Common myeloid progenitor, CD34-positive (primary cell): ENCODE measurements around the gene VWA5B1.

Experiments used
- CTCF ChIA-PET: fragments of 350-600 bp; sonication (Branson Sonifier 250); formaldehyde crosslinking; loops from one replicate; lab custom pipeline; 2021; ENCODE audit warnings: antibody characterized with exemption; lab: Charles Lee
- POLR2A ChIA-PET: fragments of 350-600 bp; sonication (Branson Sonifier 250); formaldehyde crosslinking; loops from one replicate; lab custom pipeline; 2021; ENCODE audit warnings: antibody characterized with exemption; lab: Charles Lee
- DNase-seq, 3 donors: peaks; one replicate each; pipeline versions ENCODE4 v3.0.0 to v3.0.0-alpha.2; 2013
- H3K27ac ChIP-seq, 2 experiments: 1 replicate in 1 of 2; 2 replicates in 1 of 2; pipeline ENCODE4 v1.7.0; 2013; ENCODE audit warnings: inconsistent platforms in 2 of 2, low read length in 2 of 2, mild to moderate bottlenecking in 2 of 2, low read depth in 1 of 2, moderate library complexity in 1 of 2; ENCODE audit not compliant: severe bottlenecking in 2 of 2, insufficient read depth in 1 of 2, poor library complexity in 1 of 2
- H3K27me3 ChIP-seq, 5 experiments: replicated peaks in 2 of 5; 1 replicate in 3 of 5; 2 replicates in 2 of 5; pipeline versions ENCODE4 v1.6.1 to v1.7.0; 2013; ENCODE audit warnings: low read length in 4 of 5, mild to moderate bottlenecking in 2 of 5, moderate library complexity in 2 of 5, inconsistent platforms in 1 of 5; ENCODE audit not compliant: insufficient read depth in 5 of 5, control insufficient read depth in 4 of 5
- H3K36me3 ChIP-seq, 4 experiments: 1 replicate in 2 of 4; 2 replicates in 2 of 4; pipeline versions ENCODE4 v1.6.1 to v1.7.0; 2013; ENCODE audit warnings: low read length in 3 of 4, control low read depth in 1 of 4, mild to moderate bottlenecking in 1 of 4; ENCODE audit not compliant: control insufficient read depth in 4 of 4, insufficient read depth in 4 of 4
- H3K4me1 ChIP-seq, 4 experiments: 1 replicate in 3 of 4; 2 replicates in 1 of 4; pipeline versions ENCODE4 v1.6.1 to v1.7.1; 2013; ENCODE audit warnings: low read length in 3 of 4, mild to moderate bottlenecking in 3 of 4, control low read depth in 1 of 4, inconsistent platforms in 1 of 4, moderate library complexity in 1 of 4; ENCODE audit not compliant: control insufficient read depth in 4 of 4, insufficient read depth in 4 of 4; ENCODE audit errors: control extremely low read depth in 1 of 4
- H3K4me3 ChIP-seq, 7 experiments: 1 replicate in 4 of 7; 2 replicates in 3 of 7; pipeline versions ENCODE4 v1.5.1 to v1.7.0; 2013; ENCODE audit warnings: mild to moderate bottlenecking in 7 of 7, low read length in 6 of 7, moderate library complexity in 6 of 7, inconsistent platforms in 2 of 7, low read depth in 2 of 7, control low read depth in 1 of 7; ENCODE audit not compliant: insufficient read depth in 4 of 7, control insufficient read depth in 1 of 7; ENCODE audit errors: extremely low read depth in 1 of 7
- H3K9me3 ChIP-seq, 5 experiments: 1 replicate in 4 of 5; 2 replicates in 1 of 5; pipeline versions ENCODE4 v1.6.1 to v1.7.1; 2013; ENCODE audit warnings: low read length in 4 of 5, mild to moderate bottlenecking in 2 of 5, inconsistent platforms in 1 of 5, low read depth in 1 of 5, moderate library complexity in 1 of 5; ENCODE audit not compliant: control insufficient read depth in 4 of 5, insufficient read depth in 2 of 5; ENCODE audit errors: control extremely low read depth in 1 of 5
- WGBS: methylation state at CpG from one replicate; pipeline ENCODE4 v1.1.5; 2013; ENCODE audit not compliant: insufficient coverage; 5-methylcytosine and 5-hydroxymethylcytosine counted together

Gene VWA5B1

DNA sequence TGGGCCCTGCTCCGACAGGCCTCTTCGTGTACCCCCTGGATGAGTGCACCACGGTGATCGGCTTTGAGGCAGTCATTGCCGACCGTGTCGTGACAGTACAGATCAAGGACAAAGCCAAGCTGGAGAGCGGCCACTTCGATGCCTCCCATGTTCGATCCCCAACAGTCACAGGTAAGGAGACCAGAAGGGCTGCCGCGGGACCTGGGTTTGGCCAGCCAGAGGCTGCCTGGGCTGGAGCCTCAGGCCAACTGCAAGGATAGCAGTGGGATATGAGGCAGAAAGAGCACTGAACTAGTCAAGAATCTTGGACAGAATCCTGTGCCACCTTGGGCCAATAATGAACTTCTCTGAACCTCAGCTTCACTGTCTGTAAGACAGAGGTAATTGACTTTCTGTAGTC is 22.1 kb downstream of the VWA5B1 start:
- Histone ChIP-seq H3K4me1 (no peaks in the 10 kb centered on the region), H3K27ac (no peak overlapping the region), H3K9me3 (no peaks in the 10 kb centered on the region), H3K27me3 (peaks cover 0 to 8% (median 2%) of the 10 kb centered on the region in 5 experiments), H3K36me3 (no peaks in the 10 kb centered on the region), H3K4me3 (no peak overlapping the region)
- 93% methylated on average over 12 of the region's 12 CpGs for WGBS
- ChIA-PET CTCF (no interaction called here), POLR2A (no interaction called here)
- no peak for DNase-seq

- ChIA-PET CTCF (interaction anchor here (0.6 kb wide), 2 partner anchors 9 to 77 kb away, joined by 3 to 4 read pairs; no protein-coding TSS in a partner anchor), POLR2A (no interaction called here)
- Histone ChIP-seq H3K36me3 (no peaks in the 10 kb centered on the region), H3K27me3 (peaks cover 0 to 38% (median 4%) of the 10 kb centered on the region in 5 experiments), H3K27ac (no peak overlapping the region), H3K4me3 (no peak overlapping the region), H3K9me3 (no peaks in the 10 kb centered on the region), H3K4me1 (no peaks in the 10 kb centered on the region)
- DNase-seq: no peak
- WGBS: 95% methylated on average over 11 of the region's 11 CpGs
These were observed 26.8 kb downstream of the VWA5B1 start for GRCh38 chr1:20317471-20317870.

GRCh38 chr1:20318521-20318920 is 27.8 kb downstream of the VWA5B1 start:
- H3K4me1 ChIP-seq: no peaks in the 10 kb centered on the region
- CTCF ChIA-PET: no interaction called here
- H3K9me3 ChIP-seq: no peaks in the 10 kb centered on the region
- 91% methylated on average over 9 of the region's 14 CpGs for WGBS
- POLR2A ChIA-PET: no interaction called here
- H3K4me3 ChIP-seq: no peak overlapping the region
- DNase-seq: no peak
- no peak overlapping the region for H3K27ac ChIP-seq
- H3K27me3 ChIP-seq: peaks cover 0 to 48% (median 4%) of the 10 kb centered on the region in 5 experiments
- no peaks in the 10 kb centered on the region for H3K36me3 ChIP-seq

DNA sequence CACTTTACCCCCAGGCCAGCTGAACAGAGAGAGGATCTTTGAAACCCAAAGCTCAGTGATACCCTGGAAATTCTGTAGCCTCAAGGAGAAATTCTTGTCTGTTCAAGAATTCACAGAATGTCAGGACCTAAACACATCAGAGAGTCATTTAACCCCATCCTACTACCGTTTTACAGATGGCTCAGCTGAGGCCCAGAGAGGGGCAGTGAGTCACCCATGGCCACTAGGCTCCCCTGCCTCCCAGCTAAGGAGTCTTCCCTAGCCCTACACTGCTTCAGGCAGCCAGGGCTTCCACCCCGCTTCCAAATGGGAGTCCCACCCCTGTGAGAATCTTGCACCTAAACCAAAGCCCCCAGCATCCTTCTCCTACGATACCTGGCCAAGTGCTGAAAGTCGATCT is 28.3 kb downstream of the VWA5B1 start:
- no peak overlapping the region for H3K4me3 ChIP-seq
- H3K27ac ChIP-seq: no peak overlapping the region
- H3K27me3 ChIP-seq: peaks cover 0 to 53% (median 7%) of the 10 kb centered on the region in 5 experiments
- CTCF ChIA-PET: no interaction called here
- no peaks in the 10 kb centered on the region for H3K4me1 ChIP-seq
- H3K36me3 ChIP-seq: no peaks in the 10 kb centered on the region
- no peaks in the 10 kb centered on the region for H3K9me3 ChIP-seq
- POLR2A ChIA-PET: no interaction called here
- DNase-seq: no peak
- WGBS: 94% methylated on average over 3 of the region's 4 CpGs

GRCh38 chr1:20319456-20320220 is 29.0 kb downstream of the VWA5B1 start:
- no peaks in the 10 kb centered on the region for H3K4me1 ChIP-seq
- H3K36me3 ChIP-seq: no peaks in the 10 kb centered on the region
- DNase-seq: no peak
- WGBS: 94% methylated on average over 5 of the region's 11 CpGs
- no peak overlapping the region for H3K4me3 ChIP-seq
- CTCF ChIA-PET: no interaction called here
- peaks cover 0 to 55% (median 9%) of the 10 kb centered on the region in 5 experiments for H3K27me3 ChIP-seq
- POLR2A ChIA-PET: no interaction called here
- no peak overlapping the region for H3K27ac ChIP-seq
- no peaks in the 10 kb centered on the region for H3K9me3 ChIP-seq

GRCh38 chr1:20320704-20321103 is 30.0 kb downstream of the VWA5B1 start:
- 98% methylated on average over 4 of the region's 6 CpGs for WGBS
- no peaks in the 10 kb centered on the region for H3K9me3 ChIP-seq
- H3K36me3 ChIP-seq: no peaks in the 10 kb centered on the region
- no peak overlapping the region for H3K27ac ChIP-seq
- no peak overlapping the region for H3K4me3 ChIP-seq
- no peak for DNase-seq
- ChIA-PET POLR2A (no interaction called here), CTCF (no interaction called here)
- H3K4me1 ChIP-seq: no peaks in the 10 kb centered on the region
- H3K27me3 ChIP-seq: peaks cover 0 to 66% (median 12%) of the 10 kb centered on the region in 5 experiments

- Histone ChIP-seq H3K4me1 (no peaks in the 10 kb centered on the region), H3K4me3 (no peak overlapping the region), H3K27ac (no peak overlapping the region), H3K27me3 (peaks cover 0 to 63% (median 14%) of the 10 kb centered on the region in 5 experiments), H3K36me3 (no peaks in the 10 kb centered on the region), H3K9me3 (no peaks in the 10 kb centered on the region)
- CTCF ChIA-PET: no interaction called here
- no peak for DNase-seq
- POLR2A ChIA-PET: no interaction called here
- 57% methylated on average over 5 of the region's 5 CpGs for WGBS
These were observed 30.9 kb downstream of the VWA5B1 start for GRCh38 chr1:20321573-20321972.
